HepG2 (cell line): ENCODE measurements around the gene SLC2A10. TPM values are rescaled to one million over a fixed set of nuclear protein-coding genes. Genes with fewer than 3 reads are reported as not detected.

ENCODE experiments used
- ATAC-seq: fragments of 200-7000 bp; cut with Tn5 transposase; 3 replicates; pipeline ENCODE4 v1.9.1; 2020; ENCODE audit warnings: mild to moderate bottlenecking, moderate library complexity
- BruUV-seq: library from RNA; stranded (reverse); fragments of 400-500 nt; replicated peaks from 2 replicates; lab custom pipeline; 2021; lab: Mats Ljungman, UMichigan
- CTCF ChIA-PET: fragments of 300-600 bp; formaldehyde crosslinking; extraction: SDS; loops from one replicate; lab custom pipeline; 2021; ENCODE audit warnings: low total read pairs, inconsistent platforms, low intra/inter-chr PET ratio; lab: Yijun Ruan, JAX
- POLR2A ChIA-PET: fragments of 350-600 bp; sonication (Branson Sonifier 250); formaldehyde crosslinking; loops from one replicate; lab custom pipeline; 2020; ENCODE audit warnings: antibody characterized with exemption, inconsistent platforms; lab: Yijun Ruan, JAX
- DNase-seq: peaks from one replicate; pipeline ENCODE4 v3.0.0-alpha.2; 2015; ENCODE audit warnings: low spot score
- FAIRE-seq: peaks from 3 replicates; lab custom pipeline; 2011; peaks lifted over from hg19 to GRCh38; lab: Jason Lieb, UNC
- H2AFZ ChIP-seq: one replicate; pipeline ENCODE4 v1.6.1; 2011; ENCODE audit warnings: low read length, inconsistent platforms
- H3K27ac ChIP-seq: fragments of 300-600 bp; 3 replicates; pipeline ENCODE4 v1.8.0; 2011; ENCODE audit warnings: mixed run types, mild to moderate bottlenecking, mixed read lengths, low read length, inconsistent platforms; ENCODE audit not compliant: insufficient read depth; ENCODE audit errors: extremely low read length
- H3K27me3 ChIP-seq, 2 experiments: fragments of 200-600 bp in 1 of 2; 2 replicates in 1 of 2; 3 replicates in 1 of 2; pipeline versions ENCODE4 v1.6.0 to v1.8.0; 2011; ENCODE audit warnings: low read length in 2 of 2, mild to moderate bottlenecking in 2 of 2, moderate library complexity in 2 of 2, inconsistent platforms in 1 of 2; ENCODE audit not compliant: insufficient read depth in 2 of 2, control insufficient read depth in 1 of 2
- H3K36me3 ChIP-seq, 2 experiments: fragments of 200-600 bp in 1 of 2; replicated peaks in 1 of 2; 2 replicates in 1 of 2; 3 replicates in 1 of 2; pipeline versions ENCODE4 v1.5.1 to v1.8.0; 2011; ENCODE audit warnings: low read length in 2 of 2, inconsistent platforms in 1 of 2; ENCODE audit not compliant: insufficient read depth in 2 of 2, control insufficient read depth in 1 of 2
- H3K4me1 ChIP-seq: 2 replicates; pipeline ENCODE4 v1.5.1; 2012; ENCODE audit warnings: low read length, inconsistent platforms; ENCODE audit not compliant: insufficient read depth
- H3K4me2 ChIP-seq: 2 replicates; pipeline ENCODE4 v1.6.0; 2011; ENCODE audit warnings: low read depth, low read length, inconsistent platforms
- H3K4me3 ChIP-seq, 3 experiments: fragments of 200-600 bp in 1 of 3; sonication (generic), shearing (Covaris generic) in 1 of 3; replicated peaks in 1 of 3; 2 replicates each; pipeline ENCODE4 v1.5.1; 2011 to 2016; ENCODE audit warnings: low read length in 3 of 3, inconsistent platforms in 2 of 3, low read depth in 2 of 3, mild to moderate bottlenecking in 2 of 3, control low read depth in 1 of 3, mixed read lengths in 1 of 3; ENCODE audit not compliant: insufficient read depth in 1 of 3
- H3K79me2 ChIP-seq: one replicate; pipeline ENCODE4 v1.6.1; 2011; ENCODE audit warnings: low read length, inconsistent platforms; ENCODE audit not compliant: insufficient read depth
- H3K9ac ChIP-seq: 2 replicates; pipeline ENCODE4 v1.6.0; 2011; ENCODE audit warnings: mild to moderate bottlenecking, low read depth, low read length, inconsistent platforms; ENCODE audit not compliant: insufficient read depth
- H3K9me3 ChIP-seq: 2 replicates; pipeline ENCODE4 v1.5.1; 2012; ENCODE audit warnings: mild to moderate bottlenecking, low read length
- H4K20me1 ChIP-seq: 2 replicates; pipeline ENCODE4 v1.6.0; 2011; ENCODE audit warnings: inconsistent platforms, mild to moderate bottlenecking, low read length, moderate library complexity; ENCODE audit not compliant: insufficient read depth
- CENPX ChIP-seq: sonication (generic); formaldehyde crosslinking; IDR thresholded peaks from 2 replicates; pipeline ENCODE4 v1.9.0; 2021; ENCODE audit warnings: mild to moderate bottlenecking, missing genetic modification reagents, moderate library complexity
- E2F2 ChIP-seq: sonication (generic); formaldehyde crosslinking; IDR thresholded peaks from 2 replicates; pipeline ENCODE4 v1.4.0; 2020; ENCODE audit warnings: missing genetic modification reagents, borderline replicate concordance
- E2F5 ChIP-seq: sonication (generic); formaldehyde crosslinking; conservative IDR thresholded peaks from 2 replicates; pipeline ENCODE4 v1.4.0; 2020; ENCODE audit warnings: missing genetic modification reagents
- KMT2B ChIP-seq: IDR thresholded peaks from 2 replicates; pipeline ENCODE4 v1.6.1; 2016; ENCODE audit warnings: missing genetic modification reagents, missing compliant biosample characterization
- RBFOX2 ChIP-seq: fragments of 200-400 bp; formaldehyde crosslinking; IDR thresholded peaks from 2 replicates; pipeline ENCODE4 v1.6.1; 2017; ENCODE audit warnings: low read depth, mild to moderate bottlenecking, low read length
- RELA ChIP-seq: sonication (generic); formaldehyde crosslinking; IDR thresholded peaks from 2 replicates; pipeline ENCODE4 v1.4.0; 2020; ENCODE audit warnings: missing genetic modification reagents
- SIN3B ChIP-seq: fragments of 150-350 bp; IDR thresholded peaks from 2 replicates; pipeline ENCODE4 v1.6.1; 2014; ENCODE audit warnings: low read length
- ZNF329 ChIP-seq: sonication (generic); formaldehyde crosslinking; IDR thresholded peaks from 2 replicates; pipeline ENCODE4 v1.9.0; 2021; ENCODE audit warnings: low read depth, mild to moderate bottlenecking, missing genetic modification reagents
- ZNF570 ChIP-seq: sonication (generic); formaldehyde crosslinking; IDR thresholded peaks from 2 replicates; pipeline ENCODE4 v1.4.0; 2020; ENCODE audit warnings: mild to moderate bottlenecking, missing genetic modification reagents, borderline replicate concordance
- ZNF598 ChIP-seq: sonication (generic); formaldehyde crosslinking; IDR thresholded peaks from 2 replicates; pipeline ENCODE4 v1.5.1; 2020; ENCODE audit warnings: mild to moderate bottlenecking, missing genetic modification reagents, borderline replicate concordance
- ZNF615 ChIP-seq: sonication (generic); formaldehyde crosslinking; IDR thresholded peaks from 2 replicates; pipeline ENCODE4 v1.5.0; 2020; ENCODE audit warnings: mild to moderate bottlenecking, missing genetic modification reagents, borderline replicate concordance
- ZNF678 ChIP-seq: sonication (generic); formaldehyde crosslinking; IDR thresholded peaks from 2 replicates; pipeline ENCODE4 v1.4.0; 2020; ENCODE audit warnings: mild to moderate bottlenecking, missing genetic modification reagents
- ZSCAN20 ChIP-seq: sonication (generic); formaldehyde crosslinking; IDR thresholded peaks from 2 replicates; pipeline ENCODE4 v1.4.0; 2020; ENCODE audit warnings: missing genetic modification reagents, mild to moderate bottlenecking, borderline replicate concordance
- WGBS: methylation state at CpG from one replicate; pipeline ENCODE4 v1.1.6; 2017; ENCODE audit warnings: low lambda C conversion rate; 5-methylcytosine and 5-hydroxymethylcytosine counted together
- in situ Hi-C: cut with HindIII; loops from 2 replicates; pipeline ENCODE4 v1.10.0; 2017; ENCODE audit warnings: low pct_unique_long_range_greater_than_20kb; ENCODE audit not compliant: extremely low pct_ligation_motif_present
- intact Hi-C: fragments of 100-400 bp; cut with micrococcal nuclease; formaldehyde crosslinking; loops from one replicate; pipeline ENCODE4 v1.10.0; 2022; ENCODE audit not compliant: unreplicated experiment
- polyA plus RNA-seq, 8 experiments: library from polyadenylated mRNA; depleted of rRNA in 3 of 8; stranded (reverse) in 7 of 8; unstranded in 1 of 8; fragments of >200 nt; fragmentation: Illumina TruSeq in 4 of 8; extraction: Trizol in 4 of 8; gene quantifications; 2 replicates each; pipeline versions ENCODE4 v1.2.1 to v1.2.3, GENCODE V29; 2011 to 2016; ENCODE audit warnings: low read depth in 4 of 8, missing spikeins in 1 of 8, mixed read lengths in 1 of 8; ENCODE audit not compliant: insufficient read depth in 1 of 8
- total RNA-seq, 5 experiments: library from RNA; depleted of rRNA; stranded (reverse); fragments of >200 nt; fragmentation: Illumina TruSeq; extraction: Trizol; gene quantifications; 2 replicates each; pipeline ENCODE4 v1.2.3, GENCODE V29; 2016; ENCODE audit warnings: low read depth in 1 of 5
- TF ChIP-seq, protein P1 (sequence below): sonication (generic); formaldehyde crosslinking; IDR thresholded peaks from 2 replicates; pipeline ENCODE4 v1.5.0; 2020; ENCODE audit warnings: missing genetic modification reagents

SLC2A10 gene
- total and polyA plus RNA-seq, 2 of the 13 experiments (the other 11 are each of a cell fraction or from before 2014, with no cell fraction given), result 16.0 to 18.4 TPM

DNA sequence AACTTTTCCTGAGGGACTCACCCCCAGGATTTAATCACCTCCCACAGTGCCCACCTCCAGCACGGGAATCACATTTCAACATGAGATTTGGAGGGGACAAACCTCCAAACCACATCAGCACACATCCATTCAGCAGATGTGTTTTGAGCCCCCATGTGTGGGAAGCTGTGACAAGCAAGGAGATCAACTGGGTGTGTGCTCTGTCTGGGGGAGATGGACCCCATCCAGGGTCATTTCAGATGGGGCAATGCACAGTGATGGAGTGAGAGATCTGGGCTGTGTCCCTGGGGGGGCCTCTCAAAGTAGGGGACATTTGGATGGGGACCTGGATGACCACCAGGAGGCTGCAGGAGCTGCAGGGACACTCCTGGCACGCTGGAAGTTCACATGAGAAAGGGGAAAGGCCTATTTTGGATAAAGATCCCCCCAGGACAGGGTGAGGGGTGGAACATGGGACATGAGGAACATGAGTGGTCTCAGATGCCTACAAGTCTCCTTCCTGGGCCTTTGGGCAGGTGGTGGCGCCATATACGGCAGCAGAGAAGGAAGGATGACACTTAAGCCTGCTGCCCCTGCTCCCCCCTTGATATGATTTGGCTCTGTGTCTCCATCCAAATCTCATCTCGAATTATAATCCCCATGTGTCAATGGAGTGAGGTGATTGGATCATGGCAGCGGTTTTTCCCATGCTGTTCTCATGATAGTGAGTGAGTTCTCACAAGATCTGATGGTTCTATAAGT, 49.6 kb downstream of the SLC2A10 start:
- in situ Hi-C loops, result loop anchor here (5.0 to 25.0 kb wide), 2 partner anchors 388 to 628 kb away; no protein-coding TSS in a partner anchor

More for the DNA sequence above, 49.6 kb downstream of the SLC2A10 start:
- no peaks in the 10 kb centered on the region for H4K20me1 ChIP-seq
- ChIA-PET CTCF (interaction anchor here (2.8 kb wide), 1 partner anchor 391 kb away, joined by 28 read pairs; no protein-coding TSS in a partner anchor), POLR2A (no interaction called here)
- WGBS, result 12% methylated on average over 6 of the region's 6 CpGs
- no peak overlapping the region for H3K27ac ChIP-seq
- H3K27me3 ChIP-seq, result peaks cover 6 to 47% of the 10 kb centered on the region in 2 experiments; a peak in 4 of 5 replicates
- no TSS peak for BruUV-seq
- no peaks in the 10 kb centered on the region for H3K4me1 ChIP-seq
- FAIRE-seq (no peak), ATAC-seq (peak; percentile 16; the same call in 1 of the 3 replicates), DNase-seq (no peak)
- TF ChIP-seq ZNF570 (CRISPR knock-in tag) (no peak), ZNF329 (no peak), ZNF678 (CRISPR knock-in tag) (no peak), SIN3B (no peak), RELA (CRISPR knock-in tag) (no peak), RBFOX2 (no peak), ZNF598 (CRISPR knock-in tag) (no peak), KMT2B (CRISPR knock-in tag) (no peak), E2F5 (CRISPR knock-in tag) (no peak), ZNF615 (CRISPR knock-in tag) (no peak), ZSCAN20 (CRISPR knock-in tag) (no peak), CENPX (CRISPR knock-in tag) (no peak), E2F2 (no peak)
- TF ChIP-seq, protein P1, sequence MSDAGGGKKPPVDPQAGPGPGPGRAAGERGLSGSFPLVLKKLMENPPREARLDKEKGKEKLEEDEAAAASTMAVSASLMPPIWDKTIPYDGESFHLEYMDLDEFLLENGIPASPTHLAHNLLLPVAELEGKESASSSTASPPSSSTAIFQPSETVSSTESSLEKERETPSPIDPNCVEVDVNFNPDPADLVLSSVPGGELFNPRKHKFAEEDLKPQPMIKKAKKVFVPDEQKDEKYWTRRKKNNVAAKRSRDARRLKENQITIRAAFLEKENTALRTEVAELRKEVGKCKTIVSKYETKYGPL, result no peak
- H3K4me3 ChIP-seq, result no peak overlapping the region
- H3K36me3 ChIP-seq, result no peaks in the 10 kb centered on the region
- H2AFZ ChIP-seq, result no peak overlapping the region
- no peak overlapping the region for H3K4me2 ChIP-seq
- intact Hi-C loops, result loop anchor here (1.0 kb wide), 1 partner anchor 391 kb away; no protein-coding TSS in a partner anchor
- no peak overlapping the region for H3K9ac ChIP-seq
- no peaks in the 10 kb centered on the region for H3K9me3 ChIP-seq
- no peaks in the 10 kb centered on the region for H3K79me2 ChIP-seq
